8988T (cell line): Measurements from ENCODE around the gene TAPT1.
"Not testable (repeated sequence)": the region's sequence is repeated elsewhere in the genome, so short reads cannot be mapped to it uniquely, and the experiment has no call there.

Experiments used
- DNase-seq: peaks from one replicate; pipeline ENCODE4 v3.0.0; 2011

TAPT1 gene

GRCh38 chr4:16225863-16226815 is at the start of gene TAPT1:
Gene TAPT1, minus strand, starts transcription at chr4:16226471. Its CDS starts 14 bp downstream, at chr4:16226457.
- DNase-seq = peak; percentile 64

GRCh38 chr4:16271411-16271810 is 45.1 kb upstream of the TAPT1 start:
- DNase-seq = no peak

GRCh38 chr4:16270454-16271328 is 44.4 kb upstream of the TAPT1 start:
- DNase-seq = no peak

GRCh38 chr4:16269742-16270453 is 43.6 kb upstream of the TAPT1 start:
- not testable (repeated sequence) for DNase-seq

- no peak for DNase-seq
Observed at GRCh38 chr4:16269240-16269639, 43.0 kb upstream of the TAPT1 start.

GRCh38 chr4:16268290-16268689 is 42.0 kb upstream of the TAPT1 start:
- DNase-seq = no peak

GRCh38 chr4:16267639-16268038 is 41.4 kb upstream of the TAPT1 start:
- no peak for DNase-seq

- DNase-seq = no peak
Observed at GRCh38 chr4:16265820-16266219, 39.5 kb upstream of the TAPT1 start.

GRCh38 chr4:16264798-16265197 is 38.5 kb upstream of the TAPT1 start:
- no peak for DNase-seq

GRCh38 chr4:16263056-16263455 is 36.8 kb upstream of the TAPT1 start:
- DNase-seq = no peak

GRCh38 chr4:16262188-16262587 is 35.9 kb upstream of the TAPT1 start:
- DNase-seq = no peak

- DNase-seq = no peak
Observed at GRCh38 chr4:16261313-16261878, 35.1 kb upstream of the TAPT1 start.

- DNase-seq = no peak
Observed at GRCh38 chr4:16259889-16260246, 33.6 kb upstream of the TAPT1 start.

GRCh38 chr4:16259241-16259888 is 33.1 kb upstream of the TAPT1 start:
- no peak for DNase-seq

GRCh38 chr4:16257611-16258010 is 31.3 kb upstream of the TAPT1 start:
- DNase-seq = no peak

GRCh38 chr4:16256343-16256742 is 30.1 kb upstream of the TAPT1 start:
- DNase-seq = no peak

GRCh38 chr4:16255730-16256129 is 29.5 kb upstream of the TAPT1 start:
- DNase-seq = no peak

- DNase-seq = peak; percentile 39
Observed at GRCh38 chr4:16253127-16253960, 27.1 kb upstream of the TAPT1 start.

- DNase-seq = no peak
Observed at GRCh38 chr4:16250661-16251365, 24.5 kb upstream of the TAPT1 start.

GRCh38 chr4:16248605-16249004 is 22.3 kb upstream of the TAPT1 start:
- DNase-seq = no peak

GRCh38 chr4:16245241-16245640 is 19.0 kb upstream of the TAPT1 start:
- no peak for DNase-seq
